ENCODE data around the gene FAM181A.

DNA sequence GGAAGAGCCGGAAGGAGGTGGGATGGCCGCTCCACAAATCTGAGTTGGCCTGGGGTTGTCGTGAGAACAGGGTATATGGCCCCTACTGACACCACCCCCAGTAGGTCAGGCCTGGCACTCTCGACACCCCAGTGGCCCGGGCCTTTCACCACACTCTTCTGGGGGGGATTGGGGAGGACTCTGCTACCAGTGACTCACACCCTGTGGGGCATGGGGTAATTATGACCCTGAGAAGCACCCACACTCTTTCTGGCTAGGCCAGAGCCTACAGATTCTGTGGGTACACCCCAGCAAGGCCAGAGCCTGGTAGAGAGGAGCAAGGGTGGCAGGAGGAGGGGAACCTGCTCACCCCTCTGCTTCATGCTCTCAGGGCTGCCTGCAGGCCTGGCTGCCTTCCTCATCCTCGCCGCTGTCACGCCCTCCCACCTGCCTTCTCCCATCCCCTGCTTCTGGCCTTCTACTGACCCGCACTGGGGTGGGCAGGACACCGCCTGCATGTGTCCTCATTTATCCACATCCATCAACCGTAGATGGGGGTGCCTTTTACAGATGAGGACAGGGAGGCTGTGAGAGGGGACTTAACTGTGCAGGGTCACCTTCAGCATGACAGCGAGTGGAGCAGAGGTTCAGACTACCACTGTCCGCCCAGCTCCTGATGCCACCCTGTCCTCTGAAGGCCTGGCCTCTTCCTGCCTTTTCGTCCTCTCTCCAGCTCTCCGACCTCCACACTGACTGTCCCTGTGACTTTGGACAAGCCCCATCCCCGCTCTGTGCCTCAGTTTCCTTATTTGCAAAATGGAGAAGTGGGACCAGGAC is 30.8 kb downstream of the FAM181A start:
- TF ChIP-seq POLR2AphosphoS5 (IDR thresholded peaks at IDR 0.05; ENCODE audit: low read depth): no peak
- TF ChIP-seq, protein P1, sequence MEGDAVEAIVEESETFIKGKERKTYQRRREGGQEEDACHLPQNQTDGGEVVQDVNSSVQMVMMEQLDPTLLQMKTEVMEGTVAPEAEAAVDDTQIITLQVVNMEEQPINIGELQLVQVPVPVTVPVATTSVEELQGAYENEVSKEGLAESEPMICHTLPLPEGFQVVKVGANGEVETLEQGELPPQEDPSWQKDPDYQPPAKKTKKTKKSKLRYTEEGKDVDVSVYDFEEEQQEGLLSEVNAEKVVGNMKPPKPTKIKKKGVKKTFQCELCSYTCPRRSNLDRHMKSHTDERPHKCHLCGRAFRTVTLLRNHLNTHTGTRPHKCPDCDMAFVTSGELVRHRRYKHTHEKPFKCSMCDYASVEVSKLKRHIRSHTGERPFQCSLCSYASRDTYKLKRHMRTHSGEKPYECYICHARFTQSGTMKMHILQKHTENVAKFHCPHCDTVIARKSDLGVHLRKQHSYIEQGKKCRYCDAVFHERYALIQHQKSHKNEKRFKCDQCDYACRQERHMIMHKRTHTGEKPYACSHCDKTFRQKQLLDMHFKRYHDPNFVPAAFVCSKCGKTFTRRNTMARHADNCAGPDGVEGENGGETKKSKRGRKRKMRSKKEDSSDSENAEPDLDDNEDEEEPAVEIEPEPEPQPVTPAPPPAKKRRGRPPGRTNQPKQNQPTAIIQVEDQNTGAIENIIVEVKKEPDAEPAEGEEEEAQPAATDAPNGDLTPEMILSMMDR (conservative IDR thresholded peaks at IDR 0.05; ENCODE audit: low read depth in 2 of 2): no peak
- no peak for TF ChIP-seq EZH2 (IDR thresholded peaks at IDR 0.05; ENCODE audit: low read depth, unreplicated experiment)
- TF ChIP-seq, protein P2, sequence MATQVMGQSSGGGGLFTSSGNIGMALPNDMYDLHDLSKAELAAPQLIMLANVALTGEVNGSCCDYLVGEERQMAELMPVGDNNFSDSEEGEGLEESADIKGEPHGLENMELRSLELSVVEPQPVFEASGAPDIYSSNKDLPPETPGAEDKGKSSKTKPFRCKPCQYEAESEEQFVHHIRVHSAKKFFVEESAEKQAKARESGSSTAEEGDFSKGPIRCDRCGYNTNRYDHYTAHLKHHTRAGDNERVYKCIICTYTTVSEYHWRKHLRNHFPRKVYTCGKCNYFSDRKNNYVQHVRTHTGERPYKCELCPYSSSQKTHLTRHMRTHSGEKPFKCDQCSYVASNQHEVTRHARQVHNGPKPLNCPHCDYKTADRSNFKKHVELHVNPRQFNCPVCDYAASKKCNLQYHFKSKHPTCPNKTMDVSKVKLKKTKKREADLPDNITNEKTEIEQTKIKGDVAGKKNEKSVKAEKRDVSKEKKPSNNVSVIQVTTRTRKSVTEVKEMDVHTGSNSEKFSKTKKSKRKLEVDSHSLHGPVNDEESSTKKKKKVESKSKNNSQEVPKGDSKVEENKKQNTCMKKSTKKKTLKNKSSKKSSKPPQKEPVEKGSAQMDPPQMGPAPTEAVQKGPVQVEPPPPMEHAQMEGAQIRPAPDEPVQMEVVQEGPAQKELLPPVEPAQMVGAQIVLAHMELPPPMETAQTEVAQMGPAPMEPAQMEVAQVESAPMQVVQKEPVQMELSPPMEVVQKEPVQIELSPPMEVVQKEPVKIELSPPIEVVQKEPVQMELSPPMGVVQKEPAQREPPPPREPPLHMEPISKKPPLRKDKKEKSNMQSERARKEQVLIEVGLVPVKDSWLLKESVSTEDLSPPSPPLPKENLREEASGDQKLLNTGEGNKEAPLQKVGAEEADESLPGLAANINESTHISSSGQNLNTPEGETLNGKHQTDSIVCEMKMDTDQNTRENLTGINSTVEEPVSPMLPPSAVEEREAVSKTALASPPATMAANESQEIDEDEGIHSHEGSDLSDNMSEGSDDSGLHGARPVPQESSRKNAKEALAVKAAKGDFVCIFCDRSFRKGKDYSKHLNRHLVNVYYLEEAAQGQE (IDR thresholded peaks at IDR 0.05; ENCODE audit: unreplicated experiment): no peak
